CD4-positive, CD25-positive, alpha-beta regulatory T cell (primary cell): ENCODE measurements around the gene SENP7. TPM values are rescaled to one million over a fixed set of nuclear protein-coding genes. Genes with fewer than 3 reads are reported as not detected.
"Not testable (repeated sequence)": the region's sequence is repeated elsewhere in the genome, so short reads cannot be mapped to it uniquely, and the experiment has no call there.

Experiments
- ATAC-seq, 2 donors: fragments of 150-1000 bp; cut with Tn5 transposase; one replicate each; pipeline ENCODE4 v1.10.0; 2021; ENCODE audit warnings: low read depth in 2 of 2, moderate number of reproducible peaks in 2 of 2, moderate library complexity in 1 of 2
- DNase-seq, 3 donors: peaks; one replicate each; pipeline versions ENCODE4 v3.0.0 to v3.0.0-alpha.2; 2012 to 2022; ENCODE audit warnings: mixed read lengths in 1 of 3
- H3K27ac ChIP-seq: one replicate; pipeline ENCODE4 v1.7.0; 2013; ENCODE audit warnings: mild to moderate bottlenecking, low read length; ENCODE audit not compliant: insufficient read depth, poor library complexity, severe bottlenecking
- H3K27me3 ChIP-seq: one replicate; pipeline ENCODE4 v1.7.0; 2013; ENCODE audit warnings: low read length; ENCODE audit not compliant: control insufficient read depth, insufficient read depth
- H3K36me3 ChIP-seq: one replicate; pipeline ENCODE4 v1.7.0; 2013; ENCODE audit warnings: mild to moderate bottlenecking, low read length, moderate library complexity; ENCODE audit not compliant: control insufficient read depth, insufficient read depth
- H3K4me1 ChIP-seq: 2 replicates; pipeline ENCODE4 v1.7.0; 2013; ENCODE audit warnings: mild to moderate bottlenecking, low read length; ENCODE audit not compliant: insufficient read depth, control insufficient read depth, poor library complexity, severe bottlenecking
- H3K4me3 ChIP-seq: one replicate; pipeline ENCODE4 v1.7.0; 2013; ENCODE audit warnings: low read depth, mild to moderate bottlenecking, low read length, moderate library complexity
- H3K9me3 ChIP-seq, 2 experiments: 1 replicate in 1 of 2; 2 replicates in 1 of 2; pipeline ENCODE4 v1.7.0; 2013; ENCODE audit warnings: low read length in 2 of 2, mild to moderate bottlenecking in 1 of 2, moderate library complexity in 1 of 2; ENCODE audit not compliant: control insufficient read depth in 2 of 2
- H3K27ac Mint-ChIP-seq, 3 donors: one replicate each; pipeline ENCODE4 v1.8.0; 2020 to 2022; ENCODE audit warnings: mild to moderate bottlenecking in 3 of 3, mixed read lengths in 3 of 3, moderate library complexity in 2 of 3
- H3K27me3 Mint-ChIP-seq: one replicate; pipeline ENCODE4 v1.8.0; 2022; ENCODE audit warnings: mild to moderate bottlenecking, mixed read lengths
- H3K36me3 Mint-ChIP-seq: one replicate; pipeline ENCODE4 v1.8.0; 2020; ENCODE audit warnings: mixed read lengths
- H3K4me1 Mint-ChIP-seq, 4 donors: one replicate each; pipeline ENCODE4 v1.8.0; 2020 to 2022; ENCODE audit warnings: mixed read lengths in 4 of 4, mild to moderate bottlenecking in 1 of 4
- H3K4me3 Mint-ChIP-seq, 4 donors: one replicate each; pipeline ENCODE4 v1.8.0; 2020 to 2022; ENCODE audit warnings: mild to moderate bottlenecking in 4 of 4, mixed read lengths in 4 of 4, moderate library complexity in 3 of 4
- H3K9me3 Mint-ChIP-seq, 7 donors: one replicate each; pipeline ENCODE4 v1.8.0; 2020 to 2022; ENCODE audit warnings: mixed read lengths in 7 of 7, mild to moderate bottlenecking in 3 of 7, moderate library complexity in 2 of 7
- polyA plus RNA-seq, 4 donors: library from polyadenylated mRNA; unstranded; fragments of 300-500 nt; fragmentation: Illumina TruSeq; gene quantifications; one replicate each; pipeline ENCODE4 v1.2.3, GENCODE V29; 2021
- total RNA-seq: library from RNA; stranded (reverse); gene quantifications from one replicate; pipeline ENCODE4 v1.2.3, GENCODE V29; 2022

SENP7 gene
- total RNA-seq (49.9 TPM), polyA plus RNA-seq (10 to 100 TPM in 1 of 4 donors, 1 to 10 TPM in 3; 7.8 to 12.5 (median 9.6) TPM)

- DNase-seq (peak; percentile 67 to 85 (median 81)), ATAC-seq (peak; percentile 44 to 57)
- H3K4me1 Mint-ChIP-seq: peaks cover 27 to 62% (median 40%) of the 10 kb centered on the region in 4 donors
- Histone ChIP-seq H3K4me1 (peaks cover 51% of the 10 kb centered on the region), H3K27ac (peak within 1 kb of the TSS; percentile 92), H3K27me3 (no peaks in the 10 kb centered on the region), H3K9me3 (no peaks in the 10 kb centered on the region), H3K36me3 (no peaks in the 10 kb centered on the region), H3K4me3 (peak within 1 kb of the TSS; percentile 84)
- H3K27me3 Mint-ChIP-seq: peaks cover 11% of the 10 kb centered on the region
- peaks cover 15% of the 10 kb centered on the region for H3K36me3 Mint-ChIP-seq
- peak within 1 kb of the TSS; percentile 94 to 100 (median 100) for H3K4me3 Mint-ChIP-seq
- H3K27ac Mint-ChIP-seq: peak within 1 kb of the TSS; percentile 99 to 100 (median 99)
- H3K9me3 Mint-ChIP-seq: peaks cover 0 to 5% (median 1%) of the 10 kb centered on the region in 7 donors
Measured at GRCh38 chr3:101512646-101513418, at the start of gene SENP7. Gene SENP7, minus strand, starts transcription at chr3:101513212. Its CDS starts 82 bp downstream, at chr3:101513130.

DNA sequence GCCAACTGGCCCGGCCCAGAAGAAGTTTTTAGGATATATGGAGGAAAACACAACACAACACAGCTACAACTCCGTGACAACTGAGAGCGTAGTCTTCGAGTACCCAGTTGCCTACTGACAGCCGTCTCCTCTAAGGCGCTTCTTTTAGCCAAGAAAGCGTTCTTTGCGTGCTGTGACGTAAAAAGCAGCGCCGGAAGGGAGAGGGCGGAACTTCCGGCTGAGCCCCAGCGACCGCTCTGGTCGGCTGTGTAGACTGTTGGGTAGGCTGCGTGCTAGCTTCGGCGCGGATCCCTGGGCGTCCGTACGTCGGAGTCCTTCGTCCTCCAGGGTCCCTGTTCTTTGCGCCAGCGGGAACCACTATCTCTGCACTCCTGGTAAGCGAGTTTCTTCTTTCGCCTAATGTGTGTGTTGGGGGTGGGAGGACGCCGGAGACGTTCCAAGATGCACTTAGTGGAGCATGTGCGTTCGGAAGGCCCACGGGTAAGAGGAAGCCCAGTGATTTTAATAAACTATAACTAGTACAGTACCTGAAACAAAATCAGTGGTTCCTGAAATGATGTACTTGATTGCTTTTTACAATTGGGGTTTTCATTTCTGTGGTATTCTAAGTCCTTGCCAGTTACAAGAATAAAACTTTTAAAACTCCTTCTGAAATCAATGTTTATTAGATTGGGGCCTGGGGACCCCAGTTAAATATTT, 48.8 kb upstream of the SENP7 start, which contains the start of gene TRMT10C:
TRMT10C (plus strand) TSS at position 239 of the 699 bp plus-strand sequence. CDS start 2,914 bp downstream, outside the sequence.
- Histone ChIP-seq H3K27ac (peak within 1 kb of the TSS; percentile 87), H3K4me3 (peak within 1 kb of the TSS; percentile 98), H3K27me3 (peaks cover 6% of the 10 kb centered on the region), H3K4me1 (peaks cover 3% of the 10 kb centered on the region), H3K9me3 (no peaks in the 10 kb centered on the region), H3K36me3 (peaks cover 21% of the 10 kb centered on the region)
- peaks cover 14% of the 10 kb centered on the region for H3K27me3 Mint-ChIP-seq
- peak within 1 kb of the TSS; percentile 66 to 98 (median 98) for H3K27ac Mint-ChIP-seq
- peaks cover 22% of the 10 kb centered on the region for H3K36me3 Mint-ChIP-seq
- peaks cover 13 to 33% (median 20%) of the 10 kb centered on the region in 4 donors for H3K4me1 Mint-ChIP-seq
- H3K4me3 Mint-ChIP-seq: peak within 1 kb of the TSS; percentile 96 to 99 (median 98)
- H3K9me3 Mint-ChIP-seq: no peaks in the 10 kb centered on the region
- DNase-seq (peak; percentile 87 to 97 (median 93)), ATAC-seq (peak; percentile 99)

DNA sequence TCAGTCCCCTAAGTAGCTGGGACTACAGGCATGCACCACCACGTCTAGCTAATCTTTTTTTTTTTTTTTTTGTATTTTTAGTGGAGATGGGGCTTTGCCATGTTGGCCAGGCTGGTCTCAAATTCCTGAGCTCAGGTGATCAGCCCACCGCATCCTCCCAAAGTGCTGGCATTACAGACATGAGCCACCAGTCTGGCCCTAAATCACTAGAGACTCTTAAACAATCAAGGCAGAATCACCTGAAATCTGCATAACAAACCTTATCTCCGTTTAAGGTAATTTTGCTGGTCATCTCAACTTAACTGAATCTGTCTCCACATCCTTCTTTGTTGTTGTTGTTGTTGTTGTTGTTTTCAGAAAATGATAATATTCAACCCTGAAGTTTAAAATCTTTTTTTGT, 43.1 kb upstream of the SENP7 start:
- no peaks in the 10 kb centered on the region for H3K36me3 Mint-ChIP-seq
- no peak overlapping the region for H3K4me3 Mint-ChIP-seq
- DNase-seq (no peak), ATAC-seq (no peak)
- H3K4me3 ChIP-seq: no peak overlapping the region
- H3K27ac ChIP-seq: no peak overlapping the region
- peaks cover 10% of the 10 kb centered on the region for H3K27me3 ChIP-seq
- peaks cover 0 to 9% (median 2%) of the 10 kb centered on the region in 4 donors for H3K4me1 Mint-ChIP-seq
- H3K9me3 Mint-ChIP-seq: no peaks in the 10 kb centered on the region
- no peaks in the 10 kb centered on the region for H3K9me3 ChIP-seq
- H3K27ac Mint-ChIP-seq: no peak overlapping the region
- H3K4me1 ChIP-seq: no peaks in the 10 kb centered on the region
- H3K36me3 ChIP-seq: no peaks in the 10 kb centered on the region
- H3K27me3 Mint-ChIP-seq: peaks cover 21% of the 10 kb centered on the region

DNA sequence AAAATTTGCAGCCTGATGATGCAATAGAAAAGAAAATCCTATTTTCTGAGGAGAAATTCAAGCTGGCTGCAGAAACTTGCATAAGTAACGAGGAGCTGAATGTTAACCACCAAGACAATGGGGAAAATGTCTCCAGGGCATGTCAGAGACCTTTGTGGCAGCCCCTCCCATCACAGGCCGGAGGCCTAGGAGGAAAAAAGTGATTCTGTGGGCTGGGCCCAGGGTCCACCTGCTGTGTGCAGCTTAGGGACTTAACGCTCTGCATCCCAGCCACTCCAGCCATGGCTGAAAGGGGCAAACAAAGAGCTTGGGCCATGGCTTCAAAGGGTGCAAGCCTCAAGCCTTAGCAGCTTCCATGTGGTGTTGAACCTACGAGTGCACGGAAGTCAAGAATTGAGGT, 40.4 kb upstream of the SENP7 start:
- not testable (repeated sequence) for H3K4me1 ChIP-seq, ATAC-seq, DNase-seq, H3K9me3 Mint-ChIP-seq, H3K36me3 ChIP-seq, H3K27me3 ChIP-seq, H3K4me3 Mint-ChIP-seq, H3K4me3 ChIP-seq, H3K4me1 Mint-ChIP-seq, H3K27ac ChIP-seq, H3K27ac Mint-ChIP-seq, H3K9me3 ChIP-seq, H3K36me3 Mint-ChIP-seq
- H3K27me3 Mint-ChIP-seq: peaks cover 14% of the 10 kb centered on the region

GRCh38 chr3:101551359-101552081, 38.5 kb upstream of the SENP7 start:
- not testable (repeated sequence) for H3K4me3 Mint-ChIP-seq, H3K4me1 ChIP-seq, H3K27ac Mint-ChIP-seq, H3K36me3 ChIP-seq, H3K4me3 ChIP-seq, H3K9me3 Mint-ChIP-seq, H3K27me3 ChIP-seq, ATAC-seq, H3K36me3 Mint-ChIP-seq, DNase-seq, H3K4me1 Mint-ChIP-seq, H3K9me3 ChIP-seq, H3K27ac ChIP-seq
- peaks cover 11% of the 10 kb centered on the region for H3K27me3 Mint-ChIP-seq

GRCh38 chr3:101549473-101549872, 36.5 kb upstream of the SENP7 start:
- no peaks in the 10 kb centered on the region for H3K27me3 ChIP-seq
- H3K9me3 ChIP-seq: no peaks in the 10 kb centered on the region
- no peaks in the 10 kb centered on the region for H3K36me3 ChIP-seq
- H3K4me1 ChIP-seq: peaks cover 9% of the 10 kb centered on the region
- peaks cover 7 to 10% (median 7%) of the 10 kb centered on the region in 4 donors for H3K4me1 Mint-ChIP-seq
- H3K27ac Mint-ChIP-seq: no peak overlapping the region
- H3K27ac ChIP-seq: no peak overlapping the region
- no peak overlapping the region for H3K4me3 ChIP-seq
- DNase-seq: no peak
- no peaks in the 10 kb centered on the region for H3K36me3 Mint-ChIP-seq
- no peak overlapping the region for H3K4me3 Mint-ChIP-seq
- ATAC-seq: no peak
- peaks cover 0 to 2% (median 0%) of the 10 kb centered on the region in 7 donors for H3K9me3 Mint-ChIP-seq
- peaks cover 5% of the 10 kb centered on the region for H3K27me3 Mint-ChIP-seq

GRCh38 chr3:101548527-101549105, 35.6 kb upstream of the SENP7 start:
- Histone ChIP-seq H3K36me3 (no peaks in the 10 kb centered on the region), H3K27me3 (no peaks in the 10 kb centered on the region), H3K4me1 (peaks cover 17% of the 10 kb centered on the region), H3K27ac (no peak overlapping the region), H3K9me3 (no peaks in the 10 kb centered on the region), H3K4me3 (no peak overlapping the region)
- peak overlapping the region; percentile 18 to 92 (median 49) for H3K27ac Mint-ChIP-seq
- peaks cover 0 to 2% (median 0%) of the 10 kb centered on the region in 7 donors for H3K9me3 Mint-ChIP-seq
- H3K36me3 Mint-ChIP-seq: no peaks in the 10 kb centered on the region
- H3K4me3 Mint-ChIP-seq: peak overlapping the region in 1 of 4 donors; percentile 13
- ATAC-seq: no peak
- peaks cover 8 to 19% (median 15%) of the 10 kb centered on the region in 4 donors for H3K4me1 Mint-ChIP-seq
- DNase-seq: no peak
- no peaks in the 10 kb centered on the region for H3K27me3 Mint-ChIP-seq
